ENCODE measurements around the gene OTOS. TPM values are rescaled to one million over a fixed set of nuclear protein-coding genes. Genes with fewer than 3 reads are reported as not detected.

The OTOS gene
- total RNA-seq, 2 donors from 2014 or later, result not detected

DNA sequence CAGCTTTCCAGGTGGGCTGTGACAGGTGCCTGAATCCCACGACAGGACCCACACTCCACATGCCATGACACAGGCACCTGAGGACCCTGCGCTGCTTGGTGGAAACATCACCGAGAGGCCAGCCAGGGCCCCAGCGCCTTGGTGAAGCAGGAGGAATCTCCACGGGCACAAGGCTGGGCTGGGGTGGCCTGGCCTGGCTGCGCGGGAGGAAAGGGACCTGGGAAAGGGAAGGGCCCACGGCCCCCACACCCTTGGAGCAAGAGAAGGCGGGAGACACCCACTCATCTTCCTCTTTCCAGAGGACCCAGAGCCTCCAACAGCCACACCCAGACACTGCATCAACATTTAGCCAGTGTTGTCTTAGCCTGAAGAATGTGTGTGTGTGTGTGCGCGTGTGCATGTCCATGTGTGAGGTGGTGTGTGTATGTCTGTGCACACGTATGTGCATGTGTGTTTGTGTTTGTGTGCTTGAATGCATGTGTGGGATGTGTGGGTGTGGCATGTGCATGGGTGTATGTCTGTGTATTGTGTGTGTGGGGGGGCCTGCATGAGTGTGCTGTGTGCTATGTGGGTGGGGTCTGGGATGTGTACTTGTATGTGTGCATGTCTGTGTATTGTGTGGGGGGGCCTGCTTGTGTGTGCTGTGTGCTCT is 6.3 kb upstream of the OTOS start:
- no peak overlapping the region for H3K27ac ChIP-seq
- H3K4me3 ChIP-seq, result no peak overlapping the region
- DNase-seq (no peak), ATAC-seq (no peak)
- H3K4me1 ChIP-seq, result peaks cover 7% of the 10 kb centered on the region
- no peaks in the 10 kb centered on the region for H3K27me3 ChIP-seq
- TF ChIP-seq POLR2A (IDR thresholded peaks at IDR 0.05), result no peak
- TF ChIP-seq CTCF (IDR thresholded peaks at IDR 0.05), result no peak
- no peaks in the 10 kb centered on the region for H3K36me3 ChIP-seq (replicated peaks in 1 of 2; ENCODE audit: insufficient read depth in 1 of 2, low read depth in 2 of 2)
- no peaks in the 10 kb centered on the region for H3K9me3 ChIP-seq
- 51 to 53% methylated on average over 12 of the region's 12 CpGs for WGBS, 2 donors
- intact Hi-C loops (cut with DNase I), result loop anchor here (10.0 kb wide), 1 partner anchor 298 kb away; no protein-coding TSS in a partner anchor

GRCh38 chr2:240146141-240146561 is 5.7 kb upstream of the OTOS start:
- DNase-seq (no peak), ATAC-seq (no peak)
- Histone ChIP-seq H3K27me3 (no peaks in the 10 kb centered on the region), H3K4me3 (no peak overlapping the region), H3K27ac (no peak overlapping the region), H3K9me3 (no peaks in the 10 kb centered on the region), H3K36me3 (replicated peaks in 1 of 2; ENCODE audit: insufficient read depth in 1 of 2, low read depth in 2 of 2) (no peaks in the 10 kb centered on the region), H3K4me1 (peaks cover 7% of the 10 kb centered on the region)
- TF ChIP-seq POLR2A (IDR thresholded peaks at IDR 0.05) (no peak), CTCF (IDR thresholded peaks at IDR 0.05) (no peak)
- WGBS, 2 donors, result 32 to 33% methylated on average over 10 of the region's 10 CpGs
- intact Hi-C loops (cut with DNase I), result loop anchor here (10.0 kb wide), 1 partner anchor 299 kb away; no protein-coding TSS in a partner anchor

GRCh38 chr2:240145461-240145860 is 5.0 kb upstream of the OTOS start:
- Histone ChIP-seq H3K9me3 (no peaks in the 10 kb centered on the region), H3K27me3 (no peaks in the 10 kb centered on the region), H3K4me1 (peaks cover 7% of the 10 kb centered on the region), H3K27ac (no peak overlapping the region), H3K4me3 (no peak overlapping the region), H3K36me3 (replicated peaks in 1 of 2; ENCODE audit: insufficient read depth in 1 of 2, low read depth in 2 of 2) (no peaks in the 10 kb centered on the region)
- intact Hi-C loops (cut with DNase I), result loop anchor here (10.0 kb wide), 1 partner anchor 299 kb away; no protein-coding TSS in a partner anchor
- 46 to 56% methylated on average over 13 of the region's 13 CpGs for WGBS, 2 donors
- ATAC-seq, result no peak
- no peak for DNase-seq
- no peak for TF ChIP-seq CTCF (IDR thresholded peaks at IDR 0.05)
- TF ChIP-seq POLR2A (IDR thresholded peaks at IDR 0.05), result no peak

- no peak overlapping the region for H3K4me3 ChIP-seq
- intact Hi-C loops (cut with DNase I), result loop anchor here (5.0 to 10.0 kb wide), 3 partner anchors 87 to 1107 kb away; no protein-coding TSS in a partner anchor
- ATAC-seq, result no peak
- TF ChIP-seq CTCF (IDR thresholded peaks at IDR 0.05), result no peak
- no peak for TF ChIP-seq POLR2A (IDR thresholded peaks at IDR 0.05)
- no peaks in the 10 kb centered on the region for H3K36me3 ChIP-seq (replicated peaks in 1 of 2; ENCODE audit: insufficient read depth in 1 of 2, low read depth in 2 of 2)
- peaks cover 7% of the 10 kb centered on the region for H3K4me1 ChIP-seq
- H3K27ac ChIP-seq, result no peak overlapping the region
- no peak for DNase-seq
- no peaks in the 10 kb centered on the region for H3K27me3 ChIP-seq
- WGBS, 2 donors, result 42 to 61% methylated on average over 11 to 17 of the region's 20 CpGs
- H3K9me3 ChIP-seq, result no peaks in the 10 kb centered on the region
Observed at GRCh38 chr2:240144649-240145261, 4.3 kb upstream of the OTOS start.
